GM23338 (cell line): Measurements from ENCODE around the gene DNAAF9. TPM values are rescaled to one million over a fixed set of nuclear protein-coding genes. Genes with fewer than 3 reads are reported as not detected.

Experiments
- ATAC-seq: fragments of 200-7000 bp; cut with Tn5 transposase; 3 replicates; pipeline ENCODE4 v1.9.1; 2020
- DNase-seq: peaks from one replicate; pipeline ENCODE4 v3.0.0-alpha.2; 2015; ENCODE audit warnings: low spot score
- H2AFZ ChIP-seq: fragments of 200-600 bp; sonication (generic); 2 replicates; pipeline ENCODE4 v1.8.0; 2016; ENCODE audit warnings: antibody characterized with exemption, mild to moderate bottlenecking, moderate library complexity
- H3F3A ChIP-seq: fragments of 200-600 bp; sonication (generic); replicated peaks from 2 replicates; pipeline ENCODE4 v1.8.0; 2017; ENCODE audit warnings: antibody characterized with exemption, mixed run types, low read depth
- H3K27ac ChIP-seq: fragments of 200-600 bp; sonication (generic); 2 replicates; pipeline ENCODE4 v1.6.1; 2016; ENCODE audit warnings: low read depth
- H3K27me3 ChIP-seq: fragments of 200-600 bp; sonication (generic); 2 replicates; pipeline ENCODE4 v1.8.0; 2016; ENCODE audit warnings: mild to moderate bottlenecking, mixed run types, moderate library complexity; ENCODE audit not compliant: insufficient read depth
- H3K36me3 ChIP-seq: fragments of 200-600 bp; sonication (generic); 2 replicates; pipeline ENCODE4 v1.8.0; 2016; ENCODE audit warnings: mild to moderate bottlenecking; ENCODE audit not compliant: insufficient read depth
- H3K4me1 ChIP-seq: fragments of 200-600 bp; sonication (generic); 2 replicates; pipeline ENCODE4 v1.8.0; 2016; ENCODE audit warnings: mild to moderate bottlenecking, moderate library complexity; ENCODE audit not compliant: insufficient read depth
- H3K4me2 ChIP-seq: fragments of 200-600 bp; sonication (generic); 2 replicates; pipeline ENCODE4 v1.7.1; 2017; ENCODE audit warnings: mixed run types
- H3K4me3 ChIP-seq: fragments of 200-600 bp; sonication (generic); 2 replicates; pipeline ENCODE4 v1.6.1; 2016; ENCODE audit warnings: mixed run types
- H3K79me2 ChIP-seq: fragments of 200-600 bp; sonication (generic); replicated peaks from 2 replicates; pipeline ENCODE4 v1.8.0; 2017; ENCODE audit warnings: mild to moderate bottlenecking; ENCODE audit not compliant: insufficient read depth
- H3K9me2 ChIP-seq: fragments of 200-600 bp; sonication (generic); 2 replicates; pipeline ENCODE4 v1.8.0; 2017; ENCODE audit not compliant: insufficient read depth
- H4K20me1 ChIP-seq: fragments of 200-600 bp; sonication (generic); replicated peaks from 2 replicates; pipeline ENCODE4 v1.8.0; 2017; ENCODE audit warnings: mild to moderate bottlenecking; ENCODE audit not compliant: insufficient read depth
- H3K27ac Mint-ChIP-seq: 2 replicates; pipeline ENCODE4 v1.8.0; 2020; ENCODE audit warnings: inconsistent platforms, mild to moderate bottlenecking, moderate library complexity, mixed read lengths
- H3K27me3 Mint-ChIP-seq: 3 replicates; pipeline ENCODE4 v1.8.0; 2022; ENCODE audit warnings: low read depth, mild to moderate bottlenecking, moderate library complexity, mixed read lengths, inconsistent platforms; ENCODE audit not compliant: insufficient read depth, poor library complexity
- H3K36me3 Mint-ChIP-seq: 3 replicates; pipeline ENCODE4 v1.8.0; 2021; ENCODE audit warnings: low read depth, mild to moderate bottlenecking, inconsistent platforms, moderate library complexity, mixed read lengths
- H3K4me1 Mint-ChIP-seq: 3 replicates; pipeline ENCODE4 v1.8.0; 2020; ENCODE audit warnings: mild to moderate bottlenecking, inconsistent platforms, mixed read lengths
- H3K4me3 Mint-ChIP-seq: 3 replicates; pipeline ENCODE4 v1.8.0; 2021; ENCODE audit warnings: moderate library complexity, mild to moderate bottlenecking, inconsistent platforms, mixed read lengths
- H3K9me3 Mint-ChIP-seq: 3 replicates; pipeline ENCODE4 v1.8.0; 2020; ENCODE audit warnings: moderate library complexity, mild to moderate bottlenecking, inconsistent platforms, mixed read lengths
- CTCF ChIP-seq, 2 experiments: fragments of 200-600 bp in 1 of 2; sonication (generic) in 1 of 2; conservative IDR thresholded peaks; 2 replicates each; pipeline versions ENCODE4 v1.5.1 to v1.6.1; 2016 to 2017; ENCODE audit warnings: antibody characterized with exemption in 2 of 2, low read depth in 2 of 2, mild to moderate bottlenecking in 2 of 2, moderate library complexity in 1 of 2
- EZH2 ChIP-seq: fragments of 200-600 bp; sonication (generic); IDR thresholded peaks from one replicate; pipeline ENCODE4 v1.8.0; 2017; ENCODE audit warnings: antibody characterized with exemption, mild to moderate bottlenecking, low read depth; ENCODE audit not compliant: unreplicated experiment
- JUNB ChIP-seq: IDR thresholded peaks from one replicate; pipeline ENCODE4 v1.6.1; 2016; ENCODE audit warnings: antibody characterized with exemption; ENCODE audit not compliant: unreplicated experiment
- REST ChIP-seq: IDR thresholded peaks from one replicate; pipeline ENCODE4 v1.6.1; 2018; ENCODE audit warnings: antibody characterized with exemption; ENCODE audit not compliant: unreplicated experiment
- STAT1 ChIP-seq: IDR thresholded peaks from one replicate; pipeline ENCODE4 v1.6.1; 2016; ENCODE audit warnings: antibody characterized with exemption; ENCODE audit not compliant: unreplicated experiment
- ZNF114 ChIP-seq: fragments of 250-450 bp; sonication (Bioruptor Pico); IDR thresholded peaks from 2 replicates; pipeline ENCODE4 v1.5.0; 2020; ENCODE audit warnings: mild to moderate bottlenecking, moderate library complexity
- ZNF331 ChIP-seq: fragments of 250-450 bp; sonication (Bioruptor Pico); IDR thresholded peaks from 2 replicates; pipeline ENCODE4 v1.5.0; 2020; ENCODE audit warnings: low read depth, mild to moderate bottlenecking, moderate library complexity
- ZNF462 ChIP-seq: fragments of 250-450 bp; sonication (Bioruptor Pico); IDR thresholded peaks from 2 replicates; pipeline ENCODE4 v1.5.0; 2020; ENCODE audit warnings: mild to moderate bottlenecking, moderate library complexity
- polyA plus RNA-seq: library from polyadenylated mRNA; unstranded; fragments of >200 nt; fragmentation: Nextera tagmentation; extraction: Ambion mirVana; gene quantifications from 2 replicates; pipeline ENCODE4 v1.2.1, GENCODE V29; 2016
- total RNA-seq: library from RNA; depleted of rRNA; stranded (reverse); fragments of >200 nt; shearing (Covaris generic); gene quantifications from 2 replicates; pipeline ENCODE4 v1.2.3, GENCODE V29; 2014

The DNAAF9 gene
- total and polyA plus RNA-seq, 2 experiments from 2014 or later, result 2.4 to 4.8 TPM

DNA sequence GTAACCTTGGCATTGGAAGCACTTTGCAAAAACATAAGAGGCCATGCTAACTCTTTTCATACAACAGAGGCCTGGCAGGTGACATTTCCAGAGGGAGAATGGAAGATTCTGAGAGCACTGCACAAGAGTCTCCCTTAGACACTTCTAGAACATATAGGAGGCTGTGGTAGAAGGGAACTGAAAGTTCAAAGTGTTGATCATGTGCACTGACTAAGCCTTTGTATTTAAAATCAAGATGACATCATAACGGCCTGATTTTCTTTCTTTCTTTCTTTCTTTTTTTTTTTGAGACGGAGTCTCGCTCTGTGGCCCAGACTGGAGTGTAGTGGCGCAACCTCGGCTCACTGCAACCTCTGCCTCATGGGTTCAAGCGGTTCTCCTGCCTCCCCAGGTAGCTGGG lies 26.8 kb upstream of the DNAAF9 start:
- H2AFZ ChIP-seq, result no peak overlapping the region
- ATAC-seq (no peak), DNase-seq (no peak)
- H3K4me2 ChIP-seq, result no peak overlapping the region
- H3K9me2 ChIP-seq, result no peaks in the 10 kb centered on the region; the same call in 1 of the 2 replicates
- no peaks in the 10 kb centered on the region for H3K27me3 ChIP-seq
- Mint-ChIP-seq H3K4me3 (no peak overlapping the region), H3K27ac (no peak overlapping the region), H3K27me3 (no peaks in the 10 kb centered on the region), H3K9me3 (no peaks in the 10 kb centered on the region), H3K36me3 (no peaks in the 10 kb centered on the region), H3K4me1 (peaks cover 3% of the 10 kb centered on the region; the same call in 2 of the 3 replicates)
- no peaks in the 10 kb centered on the region for H4K20me1 ChIP-seq
- no peak overlapping the region for H3K4me3 ChIP-seq
- no peaks in the 10 kb centered on the region for H3K79me2 ChIP-seq
- H3F3A ChIP-seq, result no peaks in the 10 kb centered on the region
- H3K4me1 ChIP-seq, result no peaks in the 10 kb centered on the region
- no peak overlapping the region for H3K27ac ChIP-seq
- H3K36me3 ChIP-seq, result no peaks in the 10 kb centered on the region
- no peak for TF ChIP-seq ZNF331 (CRISPR knock-in tag)
- TF ChIP-seq STAT1, result no peak
- TF ChIP-seq JUNB, result no peak
- no peak for TF ChIP-seq ZNF114 (CRISPR knock-in tag)
- no peak for TF ChIP-seq EZH2
- TF ChIP-seq ZNF462 (CRISPR knock-in tag), result no peak
- no peak for TF ChIP-seq CTCF (conservative IDR thresholded peaks at IDR 0.05; ENCODE audit: low read depth in 2 of 2)
- no peak for TF ChIP-seq REST
